Epidermal melanocyte (primary cell): ENCODE results near the gene FBXL7.

Source experiments
- DNase-seq: peaks from one replicate; pipeline ENCODE4 v3.0.0; 2011; ENCODE audit warnings: low spot score; ENCODE audit not compliant: insufficient read length

Gene FBXL7

GRCh38 chr5:15707631-15708030 is 207.7 kb downstream of the FBXL7 start:
- no peak for DNase-seq

GRCh38 chr5:15711892-15712291 is 211.9 kb downstream of the FBXL7 start:
- no peak for DNase-seq

- DNase-seq: no peak
Measured at GRCh38 chr5:15715535-15715934, 215.6 kb downstream of the FBXL7 start.

GRCh38 chr5:15715967-15716366 is 216.0 kb downstream of the FBXL7 start:
- no peak for DNase-seq

GRCh38 chr5:15717001-15717400 is 217.0 kb downstream of the FBXL7 start:
- no peak for DNase-seq

- no peak for DNase-seq
Measured at GRCh38 chr5:15718421-15719179, 218.6 kb downstream of the FBXL7 start.

- no peak for DNase-seq
Measured at GRCh38 chr5:15719784-15720183, 219.8 kb downstream of the FBXL7 start.

- DNase-seq: no peak
Measured at GRCh38 chr5:15720515-15720914, 220.5 kb downstream of the FBXL7 start.

- DNase-seq: no peak
Measured at GRCh38 chr5:15722305-15722704, 222.3 kb downstream of the FBXL7 start.

GRCh38 chr5:15727375-15727774 is 227.4 kb downstream of the FBXL7 start:
- DNase-seq: no peak

- DNase-seq: no peak
Measured at GRCh38 chr5:15728811-15729210, 228.8 kb downstream of the FBXL7 start.

- DNase-seq: no peak
Measured at GRCh38 chr5:15731699-15732098, 231.7 kb downstream of the FBXL7 start.

- no peak for DNase-seq
Measured at GRCh38 chr5:15734058-15734457, 234.1 kb downstream of the FBXL7 start.

GRCh38 chr5:15737036-15737821 is 237.2 kb downstream of the FBXL7 start:
- DNase-seq: no peak

- no peak for DNase-seq
Measured at GRCh38 chr5:15737871-15738664, 238.1 kb downstream of the FBXL7 start.

- no peak for DNase-seq
Measured at GRCh38 chr5:15740383-15740782, 240.4 kb downstream of the FBXL7 start.

- no peak for DNase-seq
Measured at GRCh38 chr5:15741591-15741990, 241.6 kb downstream of the FBXL7 start.

GRCh38 chr5:15746833-15747232 is 246.9 kb downstream of the FBXL7 start:
- DNase-seq: no peak

- no peak for DNase-seq
Measured at GRCh38 chr5:15748266-15748665, 248.3 kb downstream of the FBXL7 start.

- DNase-seq: no peak
Measured at GRCh38 chr5:15752663-15753285, 252.8 kb downstream of the FBXL7 start.

- DNase-seq: no peak
Measured at GRCh38 chr5:15753752-15754151, 253.8 kb downstream of the FBXL7 start.

- no peak for DNase-seq
Measured at GRCh38 chr5:15757103-15757502, 257.1 kb downstream of the FBXL7 start.
